ENCODE data around the gene ADGRE2. TPM values are rescaled to one million over a fixed set of nuclear protein-coding genes. Genes with fewer than 3 reads are reported as not detected.

The ADGRE2 gene
- polyA plus RNA-seq, 2 of the 4 experiments (the other 2 are of a cell fraction), result 0.39 to 0.47 TPM

- ChIA-PET POLR2A (no interaction called here), CTCF (no interaction called here)
- no peaks in the 10 kb centered on the region for H3K9me3 ChIP-seq
- WGBS (ENCODE audit: missing lambda C conversion rate), result 75% methylated on average over 6 of the region's 6 CpGs
- no peak for DNase-seq (ENCODE audit: low read depth in 1 of 2, low spot score in 1 of 2)
- H3K4me2 ChIP-seq, result no peak overlapping the region
- no peak overlapping the region for H3K27ac ChIP-seq
- FAIRE-seq, result no peak
- TF ChIP-seq SMC3 (IDR thresholded peaks at IDR 0.05), result no peak
- TF ChIP-seq HOXB13 (CRISPR knock-in tag; IDR thresholded peaks at IDR 0.05; ENCODE audit: low read depth), result no peak
- no peak for TF ChIP-seq NPAS2 (CRISPR knock-in tag; IDR thresholded peaks at IDR 0.05; ENCODE audit: borderline replicate concordance)
- TF ChIP-seq BCL3 (IDR thresholded peaks at IDR 0.05), result no peak
- no peak for TF ChIP-seq TP53 (CRISPR knock-in tag; IDR thresholded peaks at IDR 0.05)
- TF ChIP-seq ZFP36 (IDR thresholded peaks at IDR 0.05; ENCODE audit: borderline replicate concordance, partially characterized antibody), result no peak
- TF ChIP-seq CHD2 (IDR thresholded peaks at IDR 0.05; ENCODE audit: low read length, partially characterized antibody), result no peak
- TF ChIP-seq CBX8 (IDR thresholded peaks at IDR 0.05), result no peak
- no peak for TF ChIP-seq HOXB5 (CRISPR knock-in tag; IDR thresholded peaks at IDR 0.05)
- no peaks in the 10 kb centered on the region for H3K4me1 ChIP-seq
- H3K4me3 ChIP-seq, result no peak overlapping the region
- ATAC-seq, result no peak
These were observed 73.9 kb downstream of the ADGRE2 start for GRCh38 chr19:14704450-14704849.

- Histone ChIP-seq H3K9me3 (no peaks in the 10 kb centered on the region), H3K4me2 (no peak overlapping the region), H3K27ac (no peak overlapping the region), H3K4me3 (no peak overlapping the region), H3K4me1 (no peaks in the 10 kb centered on the region)
- 81% methylated on average over 6 of the region's 6 CpGs for WGBS (ENCODE audit: missing lambda C conversion rate)
- no peak for ATAC-seq
- TF ChIP-seq BCL3 (IDR thresholded peaks at IDR 0.05), result no peak
- no peak for TF ChIP-seq POLR2A (IDR thresholded peaks at IDR 0.05; ENCODE audit: low read length)
- no peak for TF ChIP-seq HES2 (IDR thresholded peaks at IDR 0.05)
- no peak for TF ChIP-seq RAD21 (conservative IDR thresholded peaks at IDR 0.05 in 1 of 2, IDR thresholded peaks at IDR 0.05 in 1 of 2)
- TF ChIP-seq POLR2AphosphoS2 (conservative IDR thresholded peaks at IDR 0.05; ENCODE audit: low read length), result no peak
- TF ChIP-seq CHD4 (IDR thresholded peaks at IDR 0.05; ENCODE audit: borderline replicate concordance), result no peak
- no peak for TF ChIP-seq MAX (IDR thresholded peaks at IDR 0.05)
- no peak for TF ChIP-seq CHD2 (IDR thresholded peaks at IDR 0.05; ENCODE audit: low read length, partially characterized antibody)
- TF ChIP-seq FOSL2 (IDR thresholded peaks at IDR 0.05), result no peak
- no peak for TF ChIP-seq FOSL2 (CRISPR knock-in tag; IDR thresholded peaks at IDR 0.05)
- no peak for TF ChIP-seq HDAC2 (IDR thresholded peaks at IDR 0.05)
- TF ChIP-seq GATA3 (IDR thresholded peaks at IDR 0.05; ENCODE audit: borderline replicate concordance), result no peak
- no peak for TF ChIP-seq RFX5 (IDR thresholded peaks at IDR 0.05)
- no peak for TF ChIP-seq RARB (CRISPR knock-in tag; IDR thresholded peaks at IDR 0.05)
- TF ChIP-seq ATOH8 (CRISPR knock-in tag; IDR thresholded peaks at IDR 0.05; ENCODE audit: low read depth), result no peak
- TF ChIP-seq CBX2 (IDR thresholded peaks at IDR 0.05; ENCODE audit: borderline replicate concordance, low read depth), result no peak
- no peak for TF ChIP-seq CTCF (IDR thresholded peaks at IDR 0.05)
- no peak for TF ChIP-seq HOXA7 (CRISPR knock-in tag; IDR thresholded peaks at IDR 0.05)
- no peak for TF ChIP-seq TFCP2L1 (CRISPR knock-in tag; IDR thresholded peaks at IDR 0.05)
- TF ChIP-seq JUN (IDR thresholded peaks at IDR 0.05), result no peak
- no peak for FAIRE-seq
- POLR2A ChIA-PET, result no interaction called here
- DNase-seq (ENCODE audit: low read depth in 1 of 2, low spot score in 1 of 2), result no peak
- CTCF ChIA-PET, result no interaction called here
These were observed 74.5 kb downstream of the ADGRE2 start for GRCh38 chr19:14703833-14704232.
